ENCODE measurements around the gene LZTR1.
"Not testable (repeated sequence)": the region's sequence is repeated elsewhere in the genome, so short reads cannot be mapped to it uniquely, and the experiment has no call there.

The LZTR1 gene

DNA sequence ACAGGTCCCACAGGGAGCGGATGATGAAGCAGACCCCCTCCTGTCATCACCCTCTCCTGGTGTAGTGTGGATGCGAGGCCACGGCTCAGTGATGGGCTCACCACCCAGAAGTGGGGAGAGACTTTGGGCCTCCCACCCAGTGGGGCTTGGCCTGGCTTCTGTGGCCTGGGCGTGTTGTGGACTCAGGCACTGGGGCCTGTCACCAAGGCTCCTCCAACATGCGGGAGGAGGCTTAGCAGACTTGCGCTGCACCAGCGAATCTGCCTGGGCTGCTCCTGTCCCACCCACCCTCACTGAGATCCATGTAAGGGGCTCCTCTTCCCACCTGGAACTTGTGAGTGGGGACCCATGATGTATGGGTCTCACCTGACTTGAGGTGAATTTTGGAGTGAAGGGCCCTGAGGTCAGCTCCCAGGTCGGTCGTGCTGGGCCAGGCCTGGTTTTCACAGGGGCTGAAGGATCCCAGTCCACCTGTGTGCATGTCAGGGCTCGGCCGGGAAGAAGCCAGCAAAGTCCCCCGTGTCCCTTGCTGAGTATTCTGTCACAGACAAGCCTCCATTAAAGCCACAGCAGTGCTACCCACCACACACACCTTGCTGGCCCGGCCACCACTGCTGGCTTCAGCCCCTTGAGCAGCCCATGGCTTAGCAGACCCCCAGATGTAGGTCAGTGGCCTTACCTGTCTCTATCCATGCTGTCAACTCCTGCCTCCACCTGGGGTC is 15.6 kb downstream of the LZTR1 start:
- DNase-seq, result no peak

DNA sequence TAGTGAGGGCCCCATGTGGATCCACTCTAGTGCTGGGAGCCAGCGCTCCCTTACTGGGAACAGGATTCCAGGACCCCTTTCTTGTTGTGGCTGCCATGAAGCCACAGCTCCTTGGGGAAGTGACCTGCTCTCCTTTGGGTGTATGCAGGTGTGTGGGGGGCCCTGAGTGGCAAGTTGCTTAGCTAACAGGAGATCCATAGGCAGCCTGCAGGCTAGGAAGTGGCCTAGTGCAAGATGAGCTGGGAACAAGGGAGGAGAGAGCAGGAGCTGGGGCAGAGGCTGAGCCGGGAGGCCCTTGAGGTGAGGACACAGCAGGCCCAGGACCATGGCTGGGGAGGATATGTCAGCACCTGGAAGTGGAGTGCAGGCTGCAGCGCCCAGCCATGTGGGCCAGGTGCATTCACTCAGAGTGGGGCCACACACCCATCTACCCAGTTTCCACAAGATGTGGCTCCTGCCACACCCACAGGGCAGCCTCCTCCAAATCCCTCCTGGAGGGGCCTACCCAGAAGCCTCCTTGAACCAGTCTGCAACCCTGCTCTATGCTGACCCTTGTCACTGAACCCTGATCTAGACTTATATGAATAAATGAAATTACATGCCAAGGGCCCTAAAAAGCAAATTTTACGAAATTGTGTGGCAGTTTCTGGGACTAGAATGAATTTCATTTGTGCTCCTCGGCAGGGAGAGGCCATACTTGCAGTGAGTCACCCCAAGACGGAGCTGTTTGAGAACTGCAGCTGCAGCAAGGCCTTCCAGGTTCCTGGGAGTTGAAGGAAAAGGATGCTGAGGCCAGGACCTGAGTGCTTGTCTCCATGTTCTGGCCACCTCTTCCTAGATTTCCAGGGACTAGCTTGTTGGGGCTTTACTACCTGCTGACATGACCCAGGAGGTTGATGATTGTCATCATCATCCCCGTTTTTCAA is 16.6 kb downstream of the LZTR1 start:
- no peak for DNase-seq

- no peak for DNase-seq
Measured at GRCh38 chr22:20999350-21000206, 17.5 kb downstream of the LZTR1 start.

GRCh38 chr22:21000207-21000986 is 18.3 kb downstream of the LZTR1 start:
- DNase-seq, result no peak

- no peak for DNase-seq
Measured at GRCh38 chr22:21000987-21001600, 19.0 kb downstream of the LZTR1 start.

DNA sequence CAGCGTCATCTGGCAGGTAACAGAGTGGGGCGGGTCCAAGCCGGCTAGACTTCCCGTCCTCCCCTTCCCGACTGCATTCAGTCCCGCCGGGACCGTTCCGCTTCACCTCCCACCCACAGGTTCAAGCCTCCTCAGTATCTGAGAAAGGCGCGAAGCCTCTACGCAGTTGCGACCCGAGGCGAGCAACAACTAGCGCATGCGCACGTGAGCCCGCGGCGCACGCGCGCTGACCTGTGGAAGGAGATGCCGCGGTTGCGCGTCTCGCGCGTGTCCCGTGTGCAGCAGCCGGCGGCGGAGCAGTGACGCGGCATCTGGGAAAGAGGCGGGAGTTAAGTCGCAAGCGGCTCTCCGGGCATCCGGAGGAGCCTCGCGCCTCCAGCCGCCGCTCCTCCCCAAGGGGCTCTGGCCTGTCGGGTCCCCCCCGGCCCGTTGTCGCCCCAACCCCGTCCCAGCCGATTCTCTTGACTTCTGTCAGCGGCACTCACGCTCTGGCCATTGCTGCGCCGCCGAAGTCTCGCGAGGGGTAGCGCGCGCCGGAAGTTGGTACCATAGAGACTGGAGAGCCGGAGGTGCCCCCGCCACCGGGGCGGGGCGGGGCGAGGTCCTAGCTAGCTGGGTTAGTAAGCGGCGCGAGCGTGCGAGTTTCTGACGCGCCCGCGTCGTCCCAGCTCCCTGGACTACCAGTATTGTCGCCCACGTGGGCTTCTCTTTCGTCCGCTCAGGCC is 19.7 kb downstream of the LZTR1 start, which contains the start of gene THAP7:
TSS of gene THAP7 (minus strand) at position 518 of the 725 bp plus-strand sequence. CDS start at position 311, 207 bp downstream.
- DNase-seq, result no peak

- DNase-seq, result no peak
Measured at GRCh38 chr22:21003782-21004181, 21.7 kb downstream of the LZTR1 start.

GRCh38 chr22:21009208-21009607 is 27.1 kb downstream of the LZTR1 start:
- not testable (repeated sequence) for DNase-seq

- DNase-seq, result no peak
Measured at GRCh38 chr22:21009638-21010425, 27.7 kb downstream of the LZTR1 start.

DNA sequence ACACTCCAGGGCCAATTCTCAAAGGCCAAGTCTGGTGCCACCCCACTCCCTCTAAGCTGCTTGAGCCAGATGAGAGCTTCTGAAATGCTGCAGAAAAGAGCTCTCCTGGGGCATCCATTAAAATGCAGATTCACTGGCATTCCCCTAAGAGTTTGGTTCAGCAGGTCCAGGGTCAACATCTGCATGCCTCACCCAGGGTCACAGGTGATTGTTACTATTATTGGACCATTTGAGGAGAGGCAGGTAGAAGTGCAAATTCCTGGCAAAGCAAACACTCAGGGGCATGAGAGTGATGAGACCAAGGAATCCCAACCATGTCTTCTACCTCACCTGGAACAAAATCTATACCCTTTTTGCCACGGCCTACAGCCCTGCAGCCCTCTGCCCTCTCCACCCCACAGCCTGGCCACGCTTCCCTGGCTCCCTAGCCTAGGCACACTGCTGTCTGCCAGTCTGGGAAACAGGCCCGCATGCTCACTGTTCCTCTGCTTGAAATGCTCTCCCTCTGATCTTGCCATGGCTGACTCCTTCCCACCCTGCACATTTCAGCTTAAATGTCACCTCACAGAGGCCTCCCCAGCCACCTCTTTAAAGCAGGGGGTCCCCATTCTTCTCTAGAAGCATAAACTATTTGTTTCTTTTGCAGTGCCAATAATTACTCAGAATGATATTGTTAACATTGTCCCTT is 28.5 kb downstream of the LZTR1 start:
- no peak for DNase-seq

DNA sequence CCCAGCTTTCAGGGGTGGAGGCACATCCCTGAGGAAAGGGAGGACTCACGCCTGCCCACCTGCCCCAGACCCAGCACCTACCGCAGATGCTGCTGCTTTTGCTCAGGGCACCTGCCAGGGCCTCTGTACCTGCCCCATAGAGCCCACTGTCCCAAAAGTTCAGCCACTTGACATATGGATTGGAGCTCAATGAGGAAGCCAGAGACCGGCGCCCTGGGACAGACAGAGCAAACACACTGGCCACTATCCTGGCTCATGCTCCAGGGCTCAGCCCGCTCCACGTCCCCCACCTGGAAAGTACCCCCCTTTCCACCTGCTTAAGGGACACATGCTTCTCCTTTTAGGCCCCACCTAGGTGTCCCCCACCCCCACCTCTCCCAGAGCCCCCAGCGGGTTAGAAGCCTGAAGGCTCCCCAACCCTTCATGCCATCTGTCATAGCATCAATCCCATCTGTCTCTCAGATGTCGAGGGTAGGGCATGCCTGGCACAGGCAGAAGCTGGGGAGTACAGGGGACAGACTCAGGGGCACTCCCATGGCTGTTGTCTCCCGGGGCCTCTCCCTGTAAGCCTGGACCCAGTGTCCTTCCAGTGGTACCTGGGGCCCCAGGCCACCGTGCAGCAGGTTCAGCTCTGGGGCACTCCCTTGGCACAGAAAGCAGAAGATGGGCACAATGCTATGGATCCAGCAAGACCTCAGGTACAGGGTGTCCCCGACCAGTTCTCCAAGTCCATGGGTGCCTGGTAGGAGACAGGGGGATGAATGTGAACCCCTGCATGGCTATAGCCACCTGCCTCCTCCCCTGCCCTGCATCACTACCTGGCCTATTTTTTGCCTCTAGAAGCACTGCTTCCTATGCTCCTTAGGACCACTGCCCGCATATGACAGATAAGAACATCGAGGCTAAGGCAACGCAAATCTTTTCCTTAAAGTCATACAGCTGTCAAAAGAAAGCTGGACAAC is 30.6 kb downstream of the LZTR1 start:
- no peak for DNase-seq

GRCh38 chr22:21013657-21014201 is 31.6 kb downstream of the LZTR1 start:
- DNase-seq, result no peak

DNA sequence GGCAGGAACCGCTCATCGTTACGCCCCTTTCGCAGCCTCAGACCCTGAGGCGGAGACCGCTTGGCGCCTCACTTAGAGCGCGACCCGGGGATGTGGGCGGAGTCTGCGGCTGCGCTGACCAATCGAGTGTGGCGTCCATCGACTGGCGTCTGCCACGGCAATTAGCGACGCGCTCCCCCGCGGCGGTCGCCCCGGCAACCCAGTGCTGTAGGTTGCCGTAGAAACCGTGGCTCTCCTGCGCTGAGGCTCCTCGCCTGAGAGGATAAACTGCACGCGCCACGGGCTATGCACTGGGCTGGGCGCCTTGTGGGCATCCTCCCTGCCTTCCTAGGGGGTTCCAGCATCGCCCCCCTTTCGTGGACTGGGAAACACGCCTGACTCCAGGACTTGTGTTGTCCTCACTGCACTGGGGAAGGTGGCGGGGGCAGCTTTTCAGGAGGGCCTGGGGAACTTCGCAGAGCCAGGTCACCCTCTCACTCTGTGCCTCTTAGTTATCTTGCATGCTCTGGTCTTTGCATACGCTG is 32.2 kb downstream of the LZTR1 start:
- DNase-seq, result no peak

- no peak for DNase-seq
Measured at GRCh38 chr22:21014726-21015465, 32.8 kb downstream of the LZTR1 start, which contains the start of gene P2RX6. TSS of gene P2RX6 (plus strand) at chr22:21015165. CDS start at chr22:21015175, 10 bp downstream.

DNA sequence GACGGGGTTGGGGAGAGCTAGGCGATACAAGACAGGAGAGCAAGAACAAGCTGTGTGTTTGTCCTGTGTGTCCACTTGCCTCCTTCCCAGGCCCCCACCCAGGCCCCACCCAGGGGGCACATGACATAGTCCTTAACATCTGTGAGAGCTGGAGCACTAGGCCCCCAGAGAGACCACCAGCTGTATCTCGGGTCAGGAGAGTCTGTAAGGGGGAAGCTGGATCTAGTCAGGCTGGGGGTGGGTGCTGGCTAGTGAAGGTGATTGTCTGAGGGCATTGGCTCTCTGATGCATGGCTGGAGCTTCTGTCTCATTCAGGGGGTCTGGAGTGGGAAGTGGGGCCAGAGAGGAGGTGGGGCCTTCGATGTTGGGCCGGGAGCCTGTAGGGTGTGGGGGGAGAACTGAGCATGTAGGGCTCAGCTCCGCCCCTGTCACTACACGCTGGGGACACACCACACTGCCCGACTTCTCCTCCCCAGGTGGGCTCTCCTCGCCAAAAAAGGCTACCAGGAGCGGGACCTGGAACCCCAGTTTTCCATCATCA is 33.4 kb downstream of the LZTR1 start:
- DNase-seq, result no peak

DNA sequence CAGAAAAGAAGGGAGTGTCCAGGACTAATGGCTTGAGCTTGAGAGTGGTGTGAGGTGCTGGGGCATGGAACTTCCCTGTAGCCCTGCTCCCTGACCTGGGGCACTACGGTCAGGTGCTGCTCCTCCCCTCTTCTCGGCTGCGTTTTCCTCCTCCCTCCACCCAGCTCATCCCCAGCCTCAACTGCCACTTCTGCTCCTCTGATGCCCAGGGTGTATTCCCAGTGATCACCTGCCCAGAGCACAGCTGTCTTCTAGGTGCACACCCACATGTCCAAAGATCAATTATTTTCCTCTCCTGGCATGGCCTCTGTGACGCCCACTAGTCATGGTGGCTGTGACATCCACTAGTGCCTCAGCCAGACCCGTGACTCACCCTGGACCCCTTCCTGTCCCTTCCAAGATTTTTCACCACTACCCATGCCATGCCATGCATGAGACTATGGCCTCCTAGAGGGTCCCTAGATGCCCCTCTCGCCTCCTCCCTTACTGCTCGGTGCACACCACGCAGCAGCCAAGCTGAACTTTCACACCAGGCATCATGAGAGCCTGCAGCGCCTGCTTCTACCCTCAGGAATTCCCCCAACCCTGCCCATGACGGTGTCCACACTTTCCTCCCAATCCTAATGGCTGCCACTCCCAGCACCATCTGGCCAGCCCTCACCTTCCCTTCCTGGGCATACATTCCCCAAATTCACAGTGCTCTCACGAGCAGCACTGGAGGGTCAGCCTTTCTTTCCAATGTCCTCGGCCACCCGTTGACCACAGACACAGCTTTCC is 34.7 kb downstream of the LZTR1 start:
- no peak for DNase-seq
